ENCODE data around the gene MOGAT1.

Gene MOGAT1

GRCh38 chr2:222651718-222652418, 19.6 kb upstream of the MOGAT1 start:
- H3K9ac ChIP-seq (ENCODE audit: low read length): no peak overlapping the region
- H3K4me1 ChIP-seq (ENCODE audit: insufficient read depth, low read length): peaks cover 24% of the 10 kb centered on the region
- H3K27ac ChIP-seq (ENCODE audit: low read depth, low read length): no peak overlapping the region
- H3K27me3 ChIP-seq (ENCODE audit: control insufficient read depth in 1 of 2, insufficient read depth in 2 of 2, low read length in 2 of 2): no peaks in the 10 kb centered on the region
- no peaks in the 10 kb centered on the region for H3K9me3 ChIP-seq (ENCODE audit: low read length)
- H3K4me3 ChIP-seq (ENCODE audit: low read depth in 1 of 2, low read length in 2 of 2): no peak overlapping the region
- peaks cover 4% of the 10 kb centered on the region for H3K36me3 ChIP-seq (ENCODE audit: insufficient read depth, low read length)

GRCh38 chr2:222652491-222653255, 18.8 kb upstream of the MOGAT1 start:
- Histone ChIP-seq H3K4me3 (ENCODE audit: low read depth in 1 of 2, low read length in 2 of 2) (no peak overlapping the region), H3K9ac (ENCODE audit: low read length) (no peak overlapping the region), H3K9me3 (ENCODE audit: low read length) (no peaks in the 10 kb centered on the region), H3K4me1 (ENCODE audit: insufficient read depth, low read length) (peaks cover 26% of the 10 kb centered on the region), H3K27me3 (ENCODE audit: control insufficient read depth in 1 of 2, insufficient read depth in 2 of 2, low read length in 2 of 2) (no peaks in the 10 kb centered on the region), H3K27ac (ENCODE audit: low read depth, low read length) (no peak overlapping the region), H3K36me3 (ENCODE audit: insufficient read depth, low read length) (peaks cover 4% of the 10 kb centered on the region)

GRCh38 chr2:222653280-222653679, 18.2 kb upstream of the MOGAT1 start:
- peaks cover 26% of the 10 kb centered on the region for H3K4me1 ChIP-seq (ENCODE audit: insufficient read depth, low read length)
- no peak overlapping the region for H3K9ac ChIP-seq (ENCODE audit: low read length)
- no peak overlapping the region for H3K4me3 ChIP-seq (ENCODE audit: low read depth in 1 of 2, low read length in 2 of 2)
- H3K9me3 ChIP-seq (ENCODE audit: low read length): no peaks in the 10 kb centered on the region
- H3K27ac ChIP-seq (ENCODE audit: low read depth, low read length): no peak overlapping the region
- no peaks in the 10 kb centered on the region for H3K27me3 ChIP-seq (ENCODE audit: control insufficient read depth in 1 of 2, insufficient read depth in 2 of 2, low read length in 2 of 2)
- peaks cover 1% of the 10 kb centered on the region for H3K36me3 ChIP-seq (ENCODE audit: insufficient read depth, low read length)

GRCh38 chr2:222655787-222656525, 15.5 kb upstream of the MOGAT1 start, which contains the start of gene FARSB:
Gene FARSB (minus strand): TSS chr2:222656092. CDS start chr2:222656073, 19 bp downstream.
- Histone ChIP-seq H3K4me1 (ENCODE audit: insufficient read depth, low read length) (peaks cover 26% of the 10 kb centered on the region), H3K9ac (ENCODE audit: low read length) (peak within 1 kb of the TSS; percentile 88), H3K9me3 (ENCODE audit: low read length) (no peaks in the 10 kb centered on the region), H3K4me3 (ENCODE audit: low read depth in 1 of 2, low read length in 2 of 2) (peak within 1 kb of the TSS; percentile 93 to 98), H3K27ac (ENCODE audit: low read depth, low read length) (peak within 1 kb of the TSS; percentile 87), H3K36me3 (ENCODE audit: insufficient read depth, low read length) (no peaks in the 10 kb centered on the region), H3K27me3 (ENCODE audit: control insufficient read depth in 1 of 2, insufficient read depth in 2 of 2, low read length in 2 of 2) (no peaks in the 10 kb centered on the region)

GRCh38 chr2:222656526-222657446, 14.7 kb upstream of the MOGAT1 start:
- Histone ChIP-seq H3K9me3 (ENCODE audit: low read length) (no peaks in the 10 kb centered on the region), H3K4me1 (ENCODE audit: insufficient read depth, low read length) (peaks cover 26% of the 10 kb centered on the region), H3K27ac (ENCODE audit: low read depth, low read length) (peak overlapping the region; percentile 87), H3K9ac (ENCODE audit: low read length) (peak overlapping the region; percentile 45), H3K27me3 (ENCODE audit: control insufficient read depth in 1 of 2, insufficient read depth in 2 of 2, low read length in 2 of 2) (no peaks in the 10 kb centered on the region), H3K4me3 (ENCODE audit: low read depth in 1 of 2, low read length in 2 of 2) (peak overlapping the region; percentile 93 to 98), H3K36me3 (ENCODE audit: insufficient read depth, low read length) (no peaks in the 10 kb centered on the region)

- no peak overlapping the region for H3K27ac ChIP-seq (ENCODE audit: low read depth, low read length)
- no peaks in the 10 kb centered on the region for H3K36me3 ChIP-seq (ENCODE audit: insufficient read depth, low read length)
- no peaks in the 10 kb centered on the region for H3K4me1 ChIP-seq (ENCODE audit: insufficient read depth, low read length)
- no peaks in the 10 kb centered on the region for H3K9me3 ChIP-seq (ENCODE audit: low read length)
- H3K27me3 ChIP-seq (ENCODE audit: control insufficient read depth in 1 of 2, insufficient read depth in 2 of 2, low read length in 2 of 2): no peaks in the 10 kb centered on the region
- H3K9ac ChIP-seq (ENCODE audit: low read length): no peak overlapping the region
- no peak overlapping the region for H3K4me3 ChIP-seq (ENCODE audit: low read depth in 1 of 2, low read length in 2 of 2)
Measured at GRCh38 chr2:222663479-222663878, 8.0 kb upstream of the MOGAT1 start.

DNA sequence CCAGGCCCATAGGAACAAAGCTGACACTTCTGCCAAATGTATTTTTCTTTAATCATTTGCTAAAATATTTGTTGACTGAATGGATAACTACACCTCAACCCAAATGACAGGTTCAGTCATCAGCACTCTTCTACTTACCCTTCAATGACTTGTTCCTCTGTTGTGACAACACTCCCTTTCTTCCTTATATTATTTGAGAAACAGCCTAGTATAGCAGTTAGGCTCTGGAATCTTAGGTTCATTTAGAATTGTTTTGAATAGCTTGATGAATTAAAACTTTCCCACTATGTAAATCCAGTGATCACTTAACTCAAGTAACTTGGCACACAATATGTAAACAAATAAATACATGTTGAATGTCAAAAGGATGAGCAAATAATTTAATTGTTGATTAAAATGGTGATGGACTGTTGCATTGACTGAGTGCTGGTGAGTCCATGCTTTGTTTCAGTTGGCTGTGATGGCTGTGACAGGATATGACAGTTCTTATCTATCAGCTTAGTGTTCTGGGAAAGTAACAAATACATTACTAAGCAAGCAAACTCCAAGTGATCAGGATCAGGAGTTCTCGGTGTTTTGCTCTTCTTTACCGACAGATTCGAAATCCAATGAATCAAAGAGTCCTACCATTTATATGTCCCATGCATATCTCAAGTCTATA, 2.8 kb upstream of the MOGAT1 start:
- H3K27ac ChIP-seq (ENCODE audit: low read depth, low read length): no peak overlapping the region

GRCh38 chr2:222669353-222669752, 2.1 kb upstream of the MOGAT1 start:
- H3K9ac ChIP-seq (ENCODE audit: low read length): no peak overlapping the region
- H3K36me3 ChIP-seq (ENCODE audit: insufficient read depth, low read length): no peaks in the 10 kb centered on the region
- H3K9me3 ChIP-seq (ENCODE audit: low read length): no peaks in the 10 kb centered on the region
- H3K27me3 ChIP-seq (ENCODE audit: control insufficient read depth in 1 of 2, insufficient read depth in 2 of 2, low read length in 2 of 2): peaks cover 0 to 16% of the 10 kb centered on the region in 2 donors
- H3K4me1 ChIP-seq (ENCODE audit: insufficient read depth, low read length): no peaks in the 10 kb centered on the region
- H3K4me3 ChIP-seq (ENCODE audit: low read depth in 1 of 2, low read length in 2 of 2): no peak overlapping the region
- no peak overlapping the region for H3K27ac ChIP-seq (ENCODE audit: low read depth, low read length)

More for the DNA sequence above, 2.8 kb upstream of the MOGAT1 start:
- H3K9me3 ChIP-seq (ENCODE audit: low read length): no peaks in the 10 kb centered on the region
- no peak overlapping the region for H3K4me3 ChIP-seq (ENCODE audit: low read depth in 1 of 2, low read length in 2 of 2)
- peaks cover 0 to 16% of the 10 kb centered on the region in 2 donors for H3K27me3 ChIP-seq (ENCODE audit: control insufficient read depth in 1 of 2, insufficient read depth in 2 of 2, low read length in 2 of 2)
- no peak overlapping the region for H3K9ac ChIP-seq (ENCODE audit: low read length)
- H3K4me1 ChIP-seq (ENCODE audit: insufficient read depth, low read length): no peaks in the 10 kb centered on the region
- H3K36me3 ChIP-seq (ENCODE audit: insufficient read depth, low read length): no peaks in the 10 kb centered on the region

GRCh38 chr2:222670191-222671038, 1.0 kb upstream of the MOGAT1 start:
- Histone ChIP-seq H3K9ac (ENCODE audit: low read length) (no peak overlapping the region), H3K4me3 (ENCODE audit: low read depth in 1 of 2, low read length in 2 of 2) (no peak overlapping the region), H3K36me3 (ENCODE audit: insufficient read depth, low read length) (no peaks in the 10 kb centered on the region), H3K27ac (ENCODE audit: low read depth, low read length) (no peak overlapping the region), H3K9me3 (ENCODE audit: low read length) (no peaks in the 10 kb centered on the region), H3K27me3 (ENCODE audit: control insufficient read depth in 1 of 2, insufficient read depth in 2 of 2, low read length in 2 of 2) (peaks cover 0 to 16% of the 10 kb centered on the region in 2 donors), H3K4me1 (ENCODE audit: insufficient read depth, low read length) (no peaks in the 10 kb centered on the region)

DNA sequence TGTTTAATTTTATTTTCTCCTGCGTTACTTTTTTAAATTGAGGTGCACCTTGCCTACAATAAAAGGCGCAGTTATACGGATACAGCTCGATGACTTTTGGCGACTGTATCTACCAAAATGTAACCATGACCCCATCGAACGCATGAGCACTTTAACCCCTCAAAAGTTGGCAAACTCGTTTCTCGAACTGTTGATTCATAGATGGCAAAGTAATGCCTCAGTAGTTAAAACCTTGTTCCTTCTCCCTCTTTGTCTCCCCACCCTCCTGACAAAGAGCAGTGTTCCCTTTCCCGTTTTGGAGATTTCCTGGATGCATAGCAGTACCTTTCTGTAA, 577 bp downstream of the MOGAT1 start:
- peaks cover 0 to 16% of the 10 kb centered on the region in 2 donors for H3K27me3 ChIP-seq (ENCODE audit: control insufficient read depth in 1 of 2, insufficient read depth in 2 of 2, low read length in 2 of 2)
- H3K9me3 ChIP-seq (ENCODE audit: low read length): no peaks in the 10 kb centered on the region
- H3K4me3 ChIP-seq (ENCODE audit: low read depth in 1 of 2, low read length in 2 of 2): peak overlapping the region; percentile 9 to 50
- H3K27ac ChIP-seq (ENCODE audit: low read depth, low read length): no peak overlapping the region
- H3K36me3 ChIP-seq (ENCODE audit: insufficient read depth, low read length): no peaks in the 10 kb centered on the region
- no peak overlapping the region for H3K9ac ChIP-seq (ENCODE audit: low read length)
- no peaks in the 10 kb centered on the region for H3K4me1 ChIP-seq (ENCODE audit: insufficient read depth, low read length)
